Kidney tubule cell (primary cell): ENCODE measurements around the gene USH2A.

Experiments used
- DNase-seq: peaks from one replicate; pipeline ENCODE4 v3.0.0-alpha.2; 2018; ENCODE audit warnings: low spot score

The USH2A gene

GRCh38 chr1:216285052-216285451, 138.2 kb downstream of the USH2A start:
- DNase-seq = no peak

GRCh38 chr1:216281757-216282156, 141.5 kb downstream of the USH2A start:
- no peak for DNase-seq

GRCh38 chr1:216270086-216270773, 153.0 kb downstream of the USH2A start:
- no peak for DNase-seq

GRCh38 chr1:216261631-216262030, 161.6 kb downstream of the USH2A start:
- DNase-seq = no peak

- no peak for DNase-seq
These were observed 164.4 kb downstream of the USH2A start for GRCh38 chr1:216258856-216259255.

GRCh38 chr1:216258386-216258785, 164.9 kb downstream of the USH2A start:
- no peak for DNase-seq

GRCh38 chr1:216250861-216251260, 172.4 kb downstream of the USH2A start:
- no peak for DNase-seq

GRCh38 chr1:216248628-216249027, 174.6 kb downstream of the USH2A start:
- no peak for DNase-seq

- no peak for DNase-seq
These were observed 175.3 kb downstream of the USH2A start for GRCh38 chr1:216247937-216248336.

GRCh38 chr1:216246577-216247203, 176.6 kb downstream of the USH2A start:
- no peak for DNase-seq

- no peak for DNase-seq
These were observed 184.4 kb downstream of the USH2A start for GRCh38 chr1:216238844-216239243.

- no peak for DNase-seq
These were observed 185.2 kb downstream of the USH2A start for GRCh38 chr1:216237927-216238542.

GRCh38 chr1:216224233-216224632, 199.0 kb downstream of the USH2A start:
- no peak for DNase-seq

GRCh38 chr1:216223486-216223885, 199.8 kb downstream of the USH2A start:
- DNase-seq = no peak

GRCh38 chr1:216222288-216222687, 201.0 kb downstream of the USH2A start:
- DNase-seq = no peak

- peak; percentile 73 for DNase-seq
These were observed 202.0 kb downstream of the USH2A start for GRCh38 chr1:216221260-216221700.

GRCh38 chr1:216216305-216216704, 206.9 kb downstream of the USH2A start:
- no peak for DNase-seq

- DNase-seq = no peak
These were observed 208.1 kb downstream of the USH2A start for GRCh38 chr1:216215169-216215568.

GRCh38 chr1:216212826-216213225, 210.4 kb downstream of the USH2A start:
- no peak for DNase-seq

GRCh38 chr1:216210081-216210480, 213.2 kb downstream of the USH2A start:
- peak; percentile 37 for DNase-seq

- no peak for DNase-seq
These were observed 214.1 kb downstream of the USH2A start for GRCh38 chr1:216209125-216209524.

GRCh38 chr1:216207154-216207553, 216.1 kb downstream of the USH2A start:
- DNase-seq = no peak

- DNase-seq = no peak
These were observed 218.1 kb downstream of the USH2A start for GRCh38 chr1:216205176-216205575.
